ENCODE results near the gene MTMR12.
"Not testable (repeated sequence)": the region's sequence is repeated elsewhere in the genome, so short reads cannot be mapped to it uniquely, and the experiment has no call there.

The MTMR12 gene

GRCh38 chr5:32230356-32231099, 82.2 kb downstream of the MTMR12 start:
- DNase-seq = no peak

- DNase-seq = no peak
These were observed 83.2 kb downstream of the MTMR12 start for GRCh38 chr5:32229586-32229985.

- no peak for DNase-seq
These were observed 83.9 kb downstream of the MTMR12 start for GRCh38 chr5:32228816-32229215.

- no peak for DNase-seq
These were observed 87.3 kb downstream of the MTMR12 start for GRCh38 chr5:32225445-32225844.

DNA sequence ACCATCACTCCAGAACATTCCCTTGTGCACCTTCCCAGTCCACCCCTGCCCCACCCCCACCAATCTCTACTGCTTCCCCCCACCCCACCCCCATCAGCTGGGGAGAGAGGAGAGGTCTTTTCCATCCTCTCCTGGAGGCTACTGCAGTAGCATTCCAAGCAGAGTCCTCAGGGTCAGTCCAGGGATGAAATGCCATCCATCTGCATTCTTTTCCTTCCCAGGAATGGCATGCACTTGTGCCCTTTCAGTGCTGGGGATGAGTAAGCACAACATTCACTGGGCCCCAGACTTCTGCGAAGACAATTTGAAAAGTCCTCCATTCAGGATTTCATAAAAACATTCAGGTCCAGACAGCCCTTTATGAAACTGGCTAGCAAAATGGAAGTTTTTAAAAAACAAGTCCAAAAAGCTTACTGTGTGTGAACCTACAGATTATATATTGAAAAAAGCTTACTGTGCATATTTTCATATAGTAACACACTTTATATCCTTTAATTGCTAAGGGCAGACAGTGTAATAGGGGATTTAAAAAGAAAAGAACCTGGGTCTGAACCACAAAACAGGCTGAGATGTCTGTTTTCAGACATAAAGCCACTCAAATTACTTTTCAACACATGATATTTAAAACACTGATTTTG, 88.6 kb downstream of the MTMR12 start:
- DNase-seq = no peak

DNA sequence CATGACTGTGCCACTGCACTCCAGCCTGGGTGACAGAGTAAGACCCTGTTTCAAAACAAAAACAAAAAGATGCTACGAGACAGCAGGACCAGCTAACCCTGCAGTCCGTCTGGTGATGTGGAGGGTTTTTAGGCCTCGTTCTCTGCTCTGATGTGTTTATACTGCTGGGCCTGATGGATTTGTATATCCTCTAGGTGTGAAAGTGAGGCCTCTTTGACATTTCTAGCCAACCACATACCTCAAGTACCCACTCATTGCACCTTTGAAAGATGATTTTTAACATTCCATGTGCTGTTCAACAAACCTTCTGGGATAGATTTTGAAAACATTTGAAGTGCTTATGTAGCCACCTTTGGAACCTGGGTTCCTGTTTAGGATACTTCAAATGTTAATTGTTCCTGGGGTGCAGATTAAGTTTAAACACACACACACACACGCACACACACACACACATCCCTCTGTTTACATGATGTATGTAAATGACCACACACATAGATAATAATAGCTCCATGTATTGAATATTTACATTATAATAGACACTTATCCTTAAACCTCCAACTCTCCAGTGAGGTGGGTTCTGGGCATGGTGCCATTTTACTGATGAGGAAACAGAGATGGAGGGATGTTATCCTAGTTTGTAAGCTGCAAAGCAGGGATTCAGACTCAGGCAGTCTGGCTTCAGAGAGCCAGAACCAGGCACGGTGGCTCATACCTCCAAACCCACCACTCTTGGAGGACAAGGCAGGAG, 89.8 kb downstream of the MTMR12 start:
- no peak for DNase-seq

DNA sequence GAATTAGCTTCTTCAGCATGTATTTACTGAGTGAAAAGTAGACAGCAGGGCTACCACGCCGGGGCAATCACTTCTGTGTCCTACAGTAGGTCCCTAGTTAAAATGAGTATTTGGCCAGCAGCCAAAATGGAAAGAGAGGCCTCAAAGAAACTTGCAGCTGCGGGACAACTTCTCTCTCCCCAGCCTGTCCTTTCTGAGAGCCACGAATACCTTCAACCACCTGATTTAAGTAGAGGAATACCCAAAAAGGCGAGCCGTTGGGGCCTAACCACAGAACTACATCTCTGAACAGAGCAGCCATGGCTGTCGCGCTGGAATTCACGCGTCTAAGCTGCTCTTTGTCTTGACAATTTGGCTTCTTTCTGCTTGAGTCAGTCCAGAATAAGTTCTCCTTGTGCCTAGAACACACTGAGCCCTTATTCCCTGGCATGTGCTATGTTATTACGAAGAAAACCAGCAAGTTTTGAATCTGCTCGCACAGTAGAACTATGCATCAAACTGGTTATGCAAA, 94.8 kb downstream of the MTMR12 start:
- no peak for DNase-seq

DNA sequence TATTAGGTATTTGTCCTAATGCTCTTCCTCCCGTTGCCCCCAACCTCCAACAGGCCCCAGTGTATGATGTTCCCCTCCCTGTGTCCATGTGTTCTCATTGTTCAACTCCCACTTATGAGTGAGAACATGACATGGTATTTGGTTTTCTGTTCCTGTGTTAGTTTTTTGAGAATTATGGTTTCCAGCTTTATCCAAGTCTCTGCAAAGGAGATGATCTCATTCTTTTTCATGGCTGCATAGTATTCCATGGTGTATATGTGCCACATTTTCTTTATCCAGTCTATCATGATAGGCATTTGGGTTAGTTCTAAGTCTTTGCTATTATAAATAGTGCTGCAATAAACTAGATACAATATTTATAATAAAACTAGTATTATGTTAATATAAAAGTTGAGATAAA, 98.4 kb downstream of the MTMR12 start:
- DNase-seq = not testable (repeated sequence)

DNA sequence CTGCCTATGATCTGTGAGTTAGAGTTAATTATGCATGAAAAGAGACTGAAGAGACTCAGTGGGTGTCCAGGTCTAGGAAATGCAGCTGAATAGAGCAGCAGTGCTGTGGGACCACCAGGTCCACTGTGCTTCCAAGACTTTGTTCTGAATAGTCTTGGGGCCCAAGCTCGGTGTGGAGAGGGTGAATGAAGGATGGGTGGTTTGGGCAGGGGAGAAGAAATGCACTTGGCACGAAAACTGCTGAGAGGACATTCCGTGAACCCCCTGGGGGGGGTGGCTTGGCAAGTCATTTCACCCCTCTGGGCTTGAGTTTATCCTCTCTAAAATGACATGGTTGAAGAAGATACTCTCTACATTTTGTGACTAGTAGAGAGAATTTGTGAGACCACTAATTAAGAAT, 102.6 kb downstream of the MTMR12 start:
- no peak for DNase-seq

GRCh38 chr5:32208837-32209236, 103.9 kb downstream of the MTMR12 start:
- DNase-seq = not testable (repeated sequence)

DNA sequence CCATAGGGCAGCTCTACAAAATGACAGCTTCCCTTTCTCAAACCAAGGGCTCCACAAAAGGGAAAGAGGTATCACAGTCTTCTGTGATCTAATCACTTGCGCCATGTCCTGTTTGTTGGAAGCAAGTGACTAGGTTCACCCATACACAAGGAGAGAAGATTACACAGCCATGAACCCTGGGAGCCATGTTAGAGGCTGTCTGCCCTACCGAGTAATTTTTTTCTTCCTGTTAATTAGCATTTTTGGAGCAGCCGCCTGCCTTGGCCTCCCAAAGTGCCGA, 105.4 kb downstream of the MTMR12 start:
- DNase-seq = no peak

DNA sequence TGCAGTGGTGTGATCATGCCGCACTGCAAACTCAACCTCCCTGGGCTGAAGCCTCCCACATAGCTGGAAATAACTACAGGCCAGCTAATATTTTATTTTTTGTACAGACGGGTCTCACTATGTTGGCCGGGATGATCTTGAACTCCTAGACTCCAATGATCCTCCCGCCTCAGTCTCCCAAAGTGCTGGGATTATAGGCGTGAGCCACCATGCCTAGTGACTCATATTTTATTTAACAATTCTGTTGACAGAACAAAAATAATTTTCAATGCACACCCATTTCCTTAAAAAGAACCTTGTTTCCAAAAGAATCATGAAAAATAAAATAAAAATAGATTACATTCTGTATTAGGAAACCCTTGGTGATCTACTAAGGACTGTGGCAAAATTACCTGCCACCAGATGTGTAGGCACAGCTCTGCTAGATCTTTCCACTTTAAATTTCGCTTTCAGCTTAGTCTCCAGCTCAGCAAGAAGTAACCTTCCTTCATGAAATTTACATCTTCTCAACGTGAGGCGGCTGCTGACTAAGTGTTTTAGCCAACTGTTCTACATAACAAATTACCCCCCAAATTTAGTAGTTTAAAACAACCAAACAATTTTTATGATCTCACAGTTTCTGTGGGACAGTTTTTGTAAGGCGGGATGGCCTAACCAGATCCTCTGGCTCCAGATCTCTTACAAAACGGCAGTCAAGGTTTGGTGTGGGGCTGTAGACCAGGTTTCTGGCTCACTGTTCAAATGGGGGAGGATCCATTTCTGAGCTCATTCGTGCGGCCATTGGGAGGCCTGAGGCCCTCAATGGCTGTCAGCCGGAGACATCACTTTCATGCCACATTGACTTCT, 106.0 kb downstream of the MTMR12 start:
- no peak for DNase-seq

DNA sequence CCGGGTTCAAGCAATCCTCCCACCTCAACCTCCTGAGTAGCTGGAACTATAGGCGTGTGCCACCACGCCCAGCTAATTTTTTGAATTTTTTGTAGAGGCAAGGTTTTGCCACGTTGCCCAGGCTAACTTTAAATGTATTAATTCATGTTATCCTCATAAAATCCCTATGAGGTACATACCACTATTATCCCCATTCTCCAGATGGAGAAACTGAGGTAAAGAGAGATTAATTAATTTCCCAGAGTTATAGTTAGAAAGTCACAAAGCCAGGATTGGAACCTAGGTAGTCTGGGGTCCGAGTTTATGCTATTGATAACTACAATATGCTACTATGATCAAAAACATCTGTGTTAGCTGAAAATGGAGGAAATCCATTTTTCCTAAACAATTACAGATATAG, 106.7 kb downstream of the MTMR12 start:
- DNase-seq = no peak

DNA sequence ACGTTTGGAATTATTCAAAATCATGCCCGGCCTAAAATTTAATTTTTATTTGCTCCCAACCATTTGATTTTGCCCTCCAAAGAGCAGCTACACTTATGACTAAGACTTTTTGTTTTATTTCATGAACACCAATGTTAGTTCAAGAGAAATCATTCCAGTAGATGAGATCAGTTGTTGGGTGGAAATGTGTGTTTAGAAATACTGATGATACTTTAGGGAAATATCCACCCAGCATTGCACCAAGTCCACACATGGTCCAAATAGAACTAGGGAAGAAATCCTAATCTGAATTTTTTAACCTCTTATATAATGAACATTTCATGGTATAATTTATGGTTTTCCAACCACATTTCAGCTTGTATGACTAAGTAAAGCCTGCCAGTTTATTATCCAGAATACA, 110.3 kb downstream of the MTMR12 start:
- no peak for DNase-seq

- DNase-seq = no peak
These were observed 111.5 kb downstream of the MTMR12 start for GRCh38 chr5:32201122-32201753.

DNA sequence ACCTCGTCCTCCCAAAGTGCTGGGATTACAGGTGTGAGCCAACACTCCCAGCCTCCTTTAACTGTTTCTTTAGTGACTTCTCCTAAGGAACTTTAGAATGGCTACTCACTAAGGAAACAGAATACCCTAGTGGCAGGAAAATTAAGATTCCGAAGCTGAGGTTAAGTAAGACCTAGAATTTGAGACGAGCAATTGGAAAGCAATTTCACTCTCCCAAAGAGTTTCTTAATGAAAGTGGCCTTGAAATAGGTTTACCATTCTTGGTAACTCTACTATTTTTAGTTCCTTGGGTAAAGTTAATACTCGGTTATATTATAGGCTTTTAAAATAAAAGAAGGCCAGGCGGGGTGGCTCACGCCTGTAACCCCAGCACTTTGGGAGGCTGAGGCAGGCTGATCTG, 115.7 kb downstream of the MTMR12 start:
- no peak for DNase-seq

GRCh38 chr5:32195265-32195664, 117.5 kb downstream of the MTMR12 start:
- no peak for DNase-seq

- DNase-seq = no peak
These were observed 119.1 kb downstream of the MTMR12 start for GRCh38 chr5:32193591-32193990.

DNA sequence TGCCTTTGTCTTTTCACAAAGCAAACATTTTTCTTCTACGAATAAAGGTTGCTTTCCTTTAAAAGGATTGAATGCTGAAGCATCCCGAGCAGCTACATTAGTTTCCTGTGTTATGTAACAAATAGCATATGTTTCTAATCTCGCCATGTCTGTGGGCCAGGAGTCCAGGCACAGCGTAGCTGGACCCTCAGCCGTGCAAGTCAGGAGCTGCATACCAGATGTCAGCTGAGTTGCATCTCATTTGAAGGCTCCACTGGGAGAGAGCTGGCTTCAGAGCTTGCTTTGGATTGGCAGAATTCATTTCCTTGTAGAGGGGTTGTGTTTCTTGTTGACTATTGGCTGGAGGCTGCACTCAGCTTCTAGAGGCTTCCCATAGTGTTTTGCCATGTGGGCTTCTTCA, 122.6 kb downstream of the MTMR12 start:
- no peak for DNase-seq

- DNase-seq = no peak
These were observed 125.1 kb downstream of the MTMR12 start for GRCh38 chr5:32187675-32188074.

- DNase-seq = no peak
These were observed 130.2 kb downstream of the MTMR12 start for GRCh38 chr5:32182463-32183063.
